ENCODE data around the gene LOC128125822.
A peak's percentile ranks its signal among the peaks of the same experiment; 100 is the strongest.
"Not testable (repeated sequence)": the region's sequence is repeated elsewhere in the genome, so short reads cannot be mapped to it uniquely, and the experiment has no call there.

LOC128125822 gene

GRCh38 chr6:63576985-63577712, 4.9 kb downstream of the LOC128125822 start:
- intact Hi-C loops (cut with DNase I), result no loop called here
- ATAC-seq (ENCODE audit: poor library complexity), result no peak
- no peak for DNase-seq

GRCh38 chr6:63578757-63579156, 6.5 kb downstream of the LOC128125822 start:
- intact Hi-C loops (cut with DNase I), result no loop called here
- no peak for ATAC-seq (ENCODE audit: poor library complexity)
- DNase-seq, result no peak

- no peak for ATAC-seq (ENCODE audit: poor library complexity)
- intact Hi-C loops (cut with DNase I), result no loop called here
- DNase-seq, result no peak
These were observed 7.8 kb downstream of the LOC128125822 start for GRCh38 chr6:63579937-63580703.

- DNase-seq (no peak), ATAC-seq (ENCODE audit: poor library complexity) (no peak)
- intact Hi-C loops (cut with DNase I), result no loop called here
These were observed 8.4 kb downstream of the LOC128125822 start for GRCh38 chr6:63580704-63580961.

- DNase-seq (no peak), ATAC-seq (ENCODE audit: poor library complexity) (no peak)
- intact Hi-C loops (cut with DNase I), result no loop called here
These were observed 9.2 kb downstream of the LOC128125822 start for GRCh38 chr6:63581355-63582013.

GRCh38 chr6:63582579-63583231, 10.4 kb downstream of the LOC128125822 start:
- no peak for ATAC-seq (ENCODE audit: poor library complexity)
- intact Hi-C loops (cut with DNase I), result no loop called here

GRCh38 chr6:63584125-63584514, 11.8 kb downstream of the LOC128125822 start:
- DNase-seq (no peak), ATAC-seq (ENCODE audit: poor library complexity) (peak; percentile 84)
- intact Hi-C loops (cut with DNase I), result no loop called here

More at GRCh38 chr6:63582579-63583231, 10.4 kb downstream of the LOC128125822 start:
- DNase-seq, result no peak

- ATAC-seq (ENCODE audit: poor library complexity) (peak; percentile 20), DNase-seq (no peak)
- intact Hi-C loops (cut with DNase I), result no loop called here
These were observed 12.3 kb downstream of the LOC128125822 start for GRCh38 chr6:63584566-63584965.

GRCh38 chr6:63585652-63586051, 13.4 kb downstream of the LOC128125822 start:
- ATAC-seq (ENCODE audit: poor library complexity); intact Hi-C loops (cut with DNase I); DNase-seq: not testable (repeated sequence)

- DNase-seq, result no peak
- no peak for ATAC-seq (ENCODE audit: poor library complexity)
These were observed 17.7 kb downstream of the LOC128125822 start for GRCh38 chr6:63589952-63590411.

GRCh38 chr6:63592886-63593285, 20.6 kb downstream of the LOC128125822 start:
- ATAC-seq (ENCODE audit: poor library complexity), result no peak
- DNase-seq, result no peak
- intact Hi-C loops (cut with DNase I), result no loop called here

More at GRCh38 chr6:63589952-63590411, 17.7 kb downstream of the LOC128125822 start:
- intact Hi-C loops (cut with DNase I), result no loop called here

GRCh38 chr6:63597141-63598048, 25.1 kb downstream of the LOC128125822 start:
- intact Hi-C loops (cut with DNase I), result loop anchor here (5.0 kb wide), 1 partner anchor 165 kb away; no protein-coding TSS in a partner anchor
- ATAC-seq (ENCODE audit: poor library complexity), result peak; percentile 26
- DNase-seq, result no peak

GRCh38 chr6:63598049-63599036, 26.1 kb downstream of the LOC128125822 start:
- ATAC-seq (ENCODE audit: poor library complexity), result peak; percentile 98
- peak; percentile 68 for DNase-seq
- intact Hi-C loops (cut with DNase I), result loop anchor here (5.0 kb wide), 1 partner anchor 164 kb away; no protein-coding TSS in a partner anchor

GRCh38 chr6:63599243-63599642, 27.0 kb downstream of the LOC128125822 start:
- no peak for DNase-seq
- intact Hi-C loops (cut with DNase I), result loop anchor here (5.0 kb wide), 1 partner anchor 163 kb away; no protein-coding TSS in a partner anchor
- no peak for ATAC-seq (ENCODE audit: poor library complexity)

GRCh38 chr6:63600136-63600535, 27.9 kb downstream of the LOC128125822 start:
- DNase-seq (no peak), ATAC-seq (ENCODE audit: poor library complexity) (no peak)
- intact Hi-C loops (cut with DNase I), result no loop called here

GRCh38 chr6:63609231-63609630, 37.0 kb downstream of the LOC128125822 start:
- ATAC-seq (ENCODE audit: poor library complexity) (no peak), DNase-seq (no peak)

GRCh38 chr6:63610944-63611343, 38.7 kb downstream of the LOC128125822 start:
- ATAC-seq (ENCODE audit: poor library complexity), result no peak
- no peak for DNase-seq
- intact Hi-C loops (cut with DNase I), result no loop called here

More at GRCh38 chr6:63609231-63609630, 37.0 kb downstream of the LOC128125822 start:
- intact Hi-C loops (cut with DNase I), result no loop called here
